Activated CD8-positive, alpha-beta T cell treated with anti-CD3 and anti-CD28 coated beads, Interleukin-2, amount 10 ng/mL, durations not matched to agents 7 days and 5 days (primary cell): Measurements from ENCODE around the gene RAI1. TPM values are rescaled to one million over a fixed set of nuclear protein-coding genes. Genes with fewer than 3 reads are reported as not detected.

Experiments
- ATAC-seq: fragments of 150-1000 bp; cut with Tn5 transposase; one replicate; pipeline ENCODE4 v1.10.0; 2021; ENCODE audit warnings: moderate library complexity
- CTCF ChIA-PET: fragments of 350-600 bp; sonication (Branson Sonifier 250); formaldehyde crosslinking; loops from one replicate; lab custom pipeline; 2021; ENCODE audit warnings: antibody characterized with exemption; lab: Charles Lee
- POLR2A ChIA-PET: fragments of 350-600 bp; sonication (Branson Sonifier 250); formaldehyde crosslinking; loops from one replicate; lab custom pipeline; 2021; ENCODE audit warnings: antibody characterized with exemption; lab: Charles Lee
- DNase-seq: peaks from one replicate; pipeline ENCODE4 v3.0.0-alpha.2; 2020
- H3K27ac Mint-ChIP-seq: one replicate; pipeline ENCODE4 v1.8.0; 2021; ENCODE audit warnings: mild to moderate bottlenecking, mixed read lengths
- H3K27me3 Mint-ChIP-seq: one replicate; pipeline ENCODE4 v1.8.0; 2021; ENCODE audit warnings: low read depth, mixed read lengths
- H3K36me3 Mint-ChIP-seq: one replicate; pipeline ENCODE4 v1.8.0; 2021; ENCODE audit warnings: low read depth, mixed read lengths
- H3K4me1 Mint-ChIP-seq: one replicate; pipeline ENCODE4 v1.8.0; 2021; ENCODE audit warnings: low read depth, mixed read lengths
- H3K4me3 Mint-ChIP-seq: one replicate; pipeline ENCODE4 v1.8.0; 2021; ENCODE audit warnings: mild to moderate bottlenecking, mixed read lengths
- H3K9me3 Mint-ChIP-seq: one replicate; pipeline ENCODE4 v1.8.0; 2022; ENCODE audit warnings: mixed read lengths; ENCODE audit not compliant: insufficient read depth
- total RNA-seq, 2 experiments: library from RNA; stranded (reverse); gene quantifications; one replicate each; pipeline ENCODE4 v1.2.3, GENCODE V29; 2021

RAI1 gene
- total RNA-seq, 2 experiments from 2014 or later: 24.4 to 24.6 TPM

GRCh38 chr17:17814162-17815061, 133.2 kb downstream of the RAI1 start:
- ChIA-PET CTCF (interaction anchor here (1.1 to 4.2 kb wide), 4 partner anchors 19 to 105 kb away, joined by 4 to 27 read pairs (median 7); no protein-coding TSS in a partner anchor), POLR2A (interaction anchor here (0.7 to 1.1 kb wide), 4 partner anchors 20 to 120 kb away, joined by 3 read pairs; no protein-coding TSS in a partner anchor)
- Mint-ChIP-seq H3K36me3 (peaks cover 62% of the 10 kb centered on the region), H3K4me1 (peaks cover 34% of the 10 kb centered on the region), H3K27me3 (no peaks in the 10 kb centered on the region), H3K27ac (no peak overlapping the region), H3K4me3 (no peak overlapping the region), H3K9me3 (no peaks in the 10 kb centered on the region)
- DNase-seq (no peak), ATAC-seq (no peak)

DNA sequence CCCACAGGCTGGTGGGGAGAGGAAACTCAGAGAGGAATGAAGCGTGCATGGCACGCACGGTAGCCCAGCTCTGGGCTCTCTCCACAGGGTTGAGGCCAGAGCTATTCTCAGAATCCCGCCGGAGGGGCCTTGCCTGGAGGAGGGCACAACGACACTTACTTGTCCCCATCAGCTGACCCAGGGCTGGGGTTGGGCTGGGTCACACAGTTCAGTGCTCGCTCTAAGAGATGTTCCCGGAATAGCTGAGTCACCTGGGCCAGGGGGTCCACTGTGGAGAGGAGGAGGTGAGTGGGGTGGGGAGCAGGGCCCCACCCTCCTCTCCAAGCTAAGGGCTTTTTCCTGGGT, 133.8 kb downstream of the RAI1 start:
- no peak for ATAC-seq
- ChIA-PET POLR2A (interaction anchor here (1.1 to 1.3 kb wide), 2 partner anchors 39 kb away, joined by 3 to 4 read pairs; no protein-coding TSS in a partner anchor), CTCF (interaction anchor here (1.1 to 1.3 kb wide), 2 partner anchors 45 to 104 kb away, joined by 4 read pairs; no protein-coding TSS in a partner anchor)
- H3K27me3 Mint-ChIP-seq: no peaks in the 10 kb centered on the region
- no peaks in the 10 kb centered on the region for H3K9me3 Mint-ChIP-seq
- H3K4me1 Mint-ChIP-seq: peaks cover 40% of the 10 kb centered on the region
- no peak overlapping the region for H3K27ac Mint-ChIP-seq
- H3K36me3 Mint-ChIP-seq: peaks cover 68% of the 10 kb centered on the region
- no peak for DNase-seq
- no peak overlapping the region for H3K4me3 Mint-ChIP-seq

GRCh38 chr17:17815436-17816200, 134.4 kb downstream of the RAI1 start:
- POLR2A ChIA-PET: interaction anchor here (1.3 kb wide), 1 partner anchor 39 kb away, joined by 4 read pairs; no protein-coding TSS in a partner anchor
- no peaks in the 10 kb centered on the region for H3K27me3 Mint-ChIP-seq
- H3K4me1 Mint-ChIP-seq: peaks cover 45% of the 10 kb centered on the region
- H3K36me3 Mint-ChIP-seq: peaks cover 68% of the 10 kb centered on the region
- no peak overlapping the region for H3K27ac Mint-ChIP-seq
- DNase-seq (no peak), ATAC-seq (no peak)
- H3K9me3 Mint-ChIP-seq: no peaks in the 10 kb centered on the region
- no peak overlapping the region for H3K4me3 Mint-ChIP-seq
- CTCF ChIA-PET: interaction anchor here (1.1 to 1.3 kb wide), 2 partner anchors 45 to 104 kb away, joined by 4 read pairs; no protein-coding TSS in a partner anchor

- Mint-ChIP-seq H3K27ac (no peak overlapping the region), H3K4me3 (no peak overlapping the region), H3K36me3 (peaks cover 68% of the 10 kb centered on the region), H3K4me1 (peaks cover 49% of the 10 kb centered on the region), H3K27me3 (no peaks in the 10 kb centered on the region), H3K9me3 (no peaks in the 10 kb centered on the region)
- POLR2A ChIA-PET: interaction anchor here (1.3 kb wide), 1 partner anchor 38 kb away, joined by 4 read pairs; no protein-coding TSS in a partner anchor
- ATAC-seq (no peak), DNase-seq (no peak)
- CTCF ChIA-PET: interaction anchor here (0.8 kb wide), 1 partner anchor 23 kb away, joined by 3 read pairs; no protein-coding TSS in a partner anchor
Observed at GRCh38 chr17:17816240-17816814, 135.1 kb downstream of the RAI1 start.

DNA sequence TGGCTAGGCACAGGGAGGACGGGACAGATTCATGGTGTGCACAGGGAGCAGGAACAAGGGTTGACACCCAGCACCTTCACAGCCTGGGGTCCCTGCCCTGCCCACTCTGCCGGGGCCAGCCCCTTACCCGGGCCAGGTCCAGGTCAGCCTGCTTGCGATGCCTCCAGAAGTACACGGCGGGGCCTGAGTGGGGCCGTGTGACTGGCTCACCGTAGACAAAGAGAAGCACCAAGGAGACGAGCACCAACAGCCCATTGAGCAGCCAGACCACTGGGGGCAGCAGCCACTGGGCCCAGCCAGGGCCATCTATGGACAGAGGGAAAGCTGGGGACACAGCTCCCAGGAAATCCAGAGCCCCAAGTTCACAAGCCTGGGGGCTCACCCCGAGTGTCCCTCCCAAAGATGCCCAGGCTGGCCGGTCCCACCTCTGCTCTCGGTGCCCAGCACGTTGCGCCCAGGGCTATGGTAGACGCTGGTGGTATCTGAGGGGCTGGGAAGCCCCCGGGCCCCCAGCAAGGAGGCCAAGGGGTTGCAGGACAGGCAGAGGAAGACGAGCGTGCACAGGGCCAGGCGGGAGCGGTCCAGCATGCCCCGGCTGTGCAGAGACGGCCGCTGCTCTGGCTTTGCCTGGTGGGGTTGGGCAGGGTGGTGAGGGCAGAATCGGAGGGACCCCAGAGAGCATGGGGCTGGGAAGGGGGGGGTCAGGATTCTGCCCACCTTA, 135.7 kb downstream of the RAI1 start:
- Mint-ChIP-seq H3K4me1 (peaks cover 50% of the 10 kb centered on the region), H3K27me3 (no peaks in the 10 kb centered on the region), H3K27ac (no peak overlapping the region), H3K9me3 (no peaks in the 10 kb centered on the region), H3K36me3 (peaks cover 70% of the 10 kb centered on the region), H3K4me3 (no peak overlapping the region)
- ATAC-seq (no peak), DNase-seq (no peak)
- ChIA-PET POLR2A (no interaction called here), CTCF (interaction anchor here (0.8 kb wide), 1 partner anchor 22 kb away, joined by 3 read pairs; no protein-coding TSS in a partner anchor)

GRCh38 chr17:17817552-17817947, 136.3 kb downstream of the RAI1 start:
- Mint-ChIP-seq H3K4me1 (peaks cover 51% of the 10 kb centered on the region), H3K27me3 (no peaks in the 10 kb centered on the region), H3K36me3 (peaks cover 76% of the 10 kb centered on the region), H3K4me3 (no peak overlapping the region), H3K9me3 (no peaks in the 10 kb centered on the region), H3K27ac (no peak overlapping the region)
- no peak for DNase-seq
- ChIA-PET CTCF (interaction anchor here (1.1 to 1.3 kb wide), 2 partner anchors 102 to 216 kb away, joined by 3 to 4 read pairs; no protein-coding TSS in a partner anchor), POLR2A (interaction anchor here (0.5 to 6.8 kb wide), 6 partner anchors 10 to 38 kb away, joined by 3 to 35 read pairs (median 6); partner anchors contain the start of gene SREBF1)
- ATAC-seq: no peak

GRCh38 chr17:17818088-17818526, 136.8 kb downstream of the RAI1 start:
- POLR2A ChIA-PET: interaction anchor here (0.5 to 6.8 kb wide), 6 partner anchors 11 to 37 kb away, joined by 3 to 35 read pairs (median 6); partner anchors contain the start of gene SREBF1
- no peak overlapping the region for H3K27ac Mint-ChIP-seq
- no peaks in the 10 kb centered on the region for H3K9me3 Mint-ChIP-seq
- H3K4me3 Mint-ChIP-seq: no peak overlapping the region
- ATAC-seq (no peak), DNase-seq (no peak)
- CTCF ChIA-PET: interaction anchor here (0.8 to 1.3 kb wide), 3 partner anchors 42 to 216 kb away, joined by 3 to 4 read pairs (median 3); no protein-coding TSS in a partner anchor
- H3K4me1 Mint-ChIP-seq: peaks cover 51% of the 10 kb centered on the region
- no peaks in the 10 kb centered on the region for H3K27me3 Mint-ChIP-seq
- H3K36me3 Mint-ChIP-seq: peaks cover 77% of the 10 kb centered on the region

- peak overlapping the region; percentile 73 for H3K27ac Mint-ChIP-seq
- CTCF ChIA-PET: interaction anchor here (2.1 to 2.4 kb wide), 2 partner anchors 30 to 36 kb away, joined by 9 to 16 read pairs; no protein-coding TSS in a partner anchor
Observed at GRCh38 chr17:17819111-17819510, 137.9 kb downstream of the RAI1 start.

DNA sequence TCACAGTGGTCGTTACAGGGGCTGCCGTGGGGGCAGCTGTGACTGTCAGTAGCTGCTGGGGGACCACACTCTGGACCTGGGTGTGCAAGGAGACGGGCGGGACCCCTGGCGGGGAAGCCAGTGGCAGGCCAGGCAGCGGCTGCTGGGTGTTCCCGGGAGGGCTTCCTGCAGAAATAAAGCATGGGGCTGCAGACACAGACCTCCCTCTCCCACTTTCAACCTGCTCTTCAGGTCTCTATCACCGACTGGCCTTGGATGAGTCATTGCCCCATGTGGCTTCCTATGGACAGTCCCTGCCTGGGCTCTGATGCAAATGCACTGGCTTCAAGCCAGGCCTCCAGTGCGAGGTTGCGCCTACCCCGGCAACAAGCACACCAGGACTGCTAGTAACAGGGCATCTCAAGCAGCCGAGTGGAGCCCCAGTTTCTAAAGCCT, 138.3 kb downstream of the RAI1 start:
- H3K9me3 Mint-ChIP-seq: no peaks in the 10 kb centered on the region
- ChIA-PET CTCF (interaction anchor here (1.0 to 2.8 kb wide), 4 partner anchors 17 to 41 kb away, joined by 3 to 16 read pairs (median 12); no protein-coding TSS in a partner anchor), POLR2A (interaction anchor here (1.4 to 6.8 kb wide), 4 partner anchors 14 to 30 kb away, joined by 5 to 35 read pairs (median 14); partner anchors contain the start of gene SREBF1)
- DNase-seq: peak; percentile 66
- H3K4me1 Mint-ChIP-seq: peaks cover 58% of the 10 kb centered on the region
- no peaks in the 10 kb centered on the region for H3K27me3 Mint-ChIP-seq
- H3K27ac Mint-ChIP-seq: peak overlapping the region; percentile 73
- peak overlapping the region; percentile 83 for H3K4me3 Mint-ChIP-seq
- ATAC-seq: no peak
- peaks cover 76% of the 10 kb centered on the region for H3K36me3 Mint-ChIP-seq

More at GRCh38 chr17:17819111-17819510, 137.9 kb downstream of the RAI1 start:
- ATAC-seq (no peak), DNase-seq (no peak)
- POLR2A ChIA-PET: interaction anchor here (1.3 to 6.8 kb wide), 4 partner anchors 17 to 36 kb away, joined by 3 to 35 read pairs (median 16); partner anchors contain the start of gene SREBF1
- no peaks in the 10 kb centered on the region for H3K27me3 Mint-ChIP-seq
- no peaks in the 10 kb centered on the region for H3K9me3 Mint-ChIP-seq
- peaks cover 53% of the 10 kb centered on the region for H3K4me1 Mint-ChIP-seq
- H3K36me3 Mint-ChIP-seq: peaks cover 79% of the 10 kb centered on the region
- H3K4me3 Mint-ChIP-seq: no peak overlapping the region

- Mint-ChIP-seq H3K9me3 (no peaks in the 10 kb centered on the region), H3K27ac (peak overlapping the region; percentile 73), H3K4me3 (peak overlapping the region; percentile 83), H3K27me3 (no peaks in the 10 kb centered on the region), H3K4me1 (peaks cover 63% of the 10 kb centered on the region), H3K36me3 (peaks cover 71% of the 10 kb centered on the region)
- CTCF ChIA-PET: interaction anchor here (1.0 to 3.7 kb wide), 7 partner anchors 8 to 99 kb away, joined by 3 to 24 read pairs (median 9); no protein-coding TSS in a partner anchor
- ATAC-seq (no peak), DNase-seq (no peak)
- POLR2A ChIA-PET: interaction anchor here (0.8 to 6.8 kb wide), 6 partner anchors 14 to 35 kb away, joined by 3 to 35 read pairs (median 5); partner anchors contain the start of gene SREBF1
Observed at GRCh38 chr17:17820046-17820445, 138.8 kb downstream of the RAI1 start.
